ENCODE data around the gene TSHZ2.
"Not testable (repeated sequence)": the region's sequence is repeated elsewhere in the genome, so short reads cannot be mapped to it uniquely, and the experiment has no call there.

TSHZ2 gene

GRCh38 chr20:53517146-53517545 lies 545.0 kb downstream of the TSHZ2 start:
- peaks cover 0 to 5% (median 0%) of the 10 kb centered on the region in 10 experiments; a peak in 1 of 20 replicates for H3K4me1 ChIP-seq
- H3K27ac ChIP-seq: no peak overlapping the region
- H3K9ac ChIP-seq: no peak overlapping the region
- no peaks in the 10 kb centered on the region for H4K20me1 ChIP-seq
- no peaks in the 10 kb centered on the region for H3K27me3 ChIP-seq
- H3K4me3 ChIP-seq: no peak overlapping the region
- H3K36me3 ChIP-seq: no peaks in the 10 kb centered on the region
- no peak for TF ChIP-seq Cebpa-rat (IDR thresholded peaks at IDR 0.05)
- no peak overlapping the region for H3K4me2 ChIP-seq
- H3K9me3 ChIP-seq (replicated peaks in 1 of 11): no peaks in the 10 kb centered on the region

- not testable (repeated sequence) for H4K20me1 ChIP-seq, H3K4me1 ChIP-seq, H3K9ac ChIP-seq
Observed at GRCh38 chr20:53521421-53521820, 549.3 kb downstream of the TSHZ2 start.

GRCh38 chr20:53522026-53522425 lies 549.9 kb downstream of the TSHZ2 start:
- H3K9me3 ChIP-seq (replicated peaks in 1 of 11): no peaks in the 10 kb centered on the region
- no peak overlapping the region for H3K9ac ChIP-seq
- no peak overlapping the region for H3K4me2 ChIP-seq
- no peak overlapping the region for H3K4me3 ChIP-seq
- no peaks in the 10 kb centered on the region for H3K36me3 ChIP-seq
- no peak for TF ChIP-seq Cebpa-rat (IDR thresholded peaks at IDR 0.05)
- no peak overlapping the region for H3K27ac ChIP-seq
- no peaks in the 10 kb centered on the region for H3K27me3 ChIP-seq
- H4K20me1 ChIP-seq: no peaks in the 10 kb centered on the region
- peaks cover 0 to 5% (median 0%) of the 10 kb centered on the region in 10 experiments; a peak in 1 of 20 replicates for H3K4me1 ChIP-seq

More at GRCh38 chr20:53521421-53521820, 549.3 kb downstream of the TSHZ2 start:
- H3K36me3 ChIP-seq; H3K4me3 ChIP-seq; H3K27me3 ChIP-seq; H3K4me2 ChIP-seq; H3K27ac ChIP-seq; H3K9me3 ChIP-seq (replicated peaks in 1 of 11): not testable (repeated sequence)

- no peaks in the 10 kb centered on the region for H3K36me3 ChIP-seq
- no peaks in the 10 kb centered on the region for H3K27me3 ChIP-seq
- TF ChIP-seq Cebpa-rat (IDR thresholded peaks at IDR 0.05): no peak
- H3K4me1 ChIP-seq: peaks cover 0 to 5% (median 0%) of the 10 kb centered on the region in 10 experiments; a peak in 1 of 20 replicates
- H4K20me1 ChIP-seq: no peaks in the 10 kb centered on the region
- no peak overlapping the region for H3K27ac ChIP-seq
- H3K4me3 ChIP-seq: no peak overlapping the region
- H3K9me3 ChIP-seq (replicated peaks in 1 of 11): no peaks in the 10 kb centered on the region
- H3K4me2 ChIP-seq: no peak overlapping the region
- no peak overlapping the region for H3K9ac ChIP-seq
Observed at GRCh38 chr20:53522696-53523095, 550.5 kb downstream of the TSHZ2 start.

GRCh38 chr20:53523615-53524014 lies 551.5 kb downstream of the TSHZ2 start:
- not testable (repeated sequence) for H3K36me3 ChIP-seq; H3K4me3 ChIP-seq; H3K4me2 ChIP-seq; H3K9ac ChIP-seq; H4K20me1 ChIP-seq; H3K27me3 ChIP-seq; H3K9me3 ChIP-seq (replicated peaks in 1 of 11); H3K27ac ChIP-seq; H3K4me1 ChIP-seq

GRCh38 chr20:53524589-53525312 lies 552.6 kb downstream of the TSHZ2 start:
- H3K9ac ChIP-seq: no peak overlapping the region
- H3K27ac ChIP-seq: no peak overlapping the region
- no peak overlapping the region for H3K4me3 ChIP-seq
- H3K27me3 ChIP-seq: no peaks in the 10 kb centered on the region
- no peaks in the 10 kb centered on the region for H4K20me1 ChIP-seq
- TF ChIP-seq Cebpa-rat (IDR thresholded peaks at IDR 0.05): no peak
- H3K36me3 ChIP-seq: no peaks in the 10 kb centered on the region
- H3K4me2 ChIP-seq: no peak overlapping the region
- peaks cover 0 to under 1% (median 0%) of the 10 kb centered on the region in 10 experiments; a peak in 1 of 20 replicates for H3K4me1 ChIP-seq
- H3K9me3 ChIP-seq (replicated peaks in 1 of 11): no peaks in the 10 kb centered on the region

- no peak overlapping the region for H3K9ac ChIP-seq
- no peaks in the 10 kb centered on the region for H3K27me3 ChIP-seq
- no peaks in the 10 kb centered on the region for H4K20me1 ChIP-seq
- no peak for TF ChIP-seq Cebpa-rat (IDR thresholded peaks at IDR 0.05)
- H3K9me3 ChIP-seq (replicated peaks in 1 of 11): no peaks in the 10 kb centered on the region
- no peak overlapping the region for H3K27ac ChIP-seq
- H3K36me3 ChIP-seq: no peaks in the 10 kb centered on the region
- H3K4me1 ChIP-seq: no peaks in the 10 kb centered on the region
- H3K4me2 ChIP-seq: no peak overlapping the region
- H3K4me3 ChIP-seq: no peak overlapping the region
Observed at GRCh38 chr20:53527196-53527595, 555.0 kb downstream of the TSHZ2 start.

GRCh38 chr20:53529658-53530057 lies 557.5 kb downstream of the TSHZ2 start:
- H3K9me3 ChIP-seq (replicated peaks in 1 of 11): no peaks in the 10 kb centered on the region
- H3K9ac ChIP-seq: no peak overlapping the region
- H3K27me3 ChIP-seq: no peaks in the 10 kb centered on the region
- H3K36me3 ChIP-seq: no peaks in the 10 kb centered on the region
- H4K20me1 ChIP-seq: no peaks in the 10 kb centered on the region
- H3K4me1 ChIP-seq: peaks cover 0 to 7% (median 2%) of the 10 kb centered on the region in 10 experiments; a peak in 6 of 20 replicates
- H3K4me2 ChIP-seq: no peak overlapping the region
- no peak for TF ChIP-seq Cebpa-rat (IDR thresholded peaks at IDR 0.05)
- H3K27ac ChIP-seq: no peak overlapping the region
- no peak overlapping the region for H3K4me3 ChIP-seq

- H3K4me2 ChIP-seq: no peak overlapping the region
- TF ChIP-seq Cebpa-rat (IDR thresholded peaks at IDR 0.05): no peak
- H3K36me3 ChIP-seq: no peaks in the 10 kb centered on the region
- H3K9ac ChIP-seq: no peak overlapping the region
- no peaks in the 10 kb centered on the region for H3K27me3 ChIP-seq
- H3K4me1 ChIP-seq: peaks cover 0 to 8% (median 2%) of the 10 kb centered on the region in 10 experiments; a peak in 6 of 20 replicates
- H3K9me3 ChIP-seq (replicated peaks in 1 of 11): no peaks in the 10 kb centered on the region
- no peak overlapping the region for H3K4me3 ChIP-seq
- H4K20me1 ChIP-seq: no peaks in the 10 kb centered on the region
- no peak overlapping the region for H3K27ac ChIP-seq
Observed at GRCh38 chr20:53530440-53530839, 558.3 kb downstream of the TSHZ2 start.

GRCh38 chr20:53532654-53533312 lies 560.6 kb downstream of the TSHZ2 start:
- H3K27ac ChIP-seq; H3K27me3 ChIP-seq; H3K36me3 ChIP-seq; H3K9me3 ChIP-seq (replicated peaks in 1 of 11); H3K9ac ChIP-seq; H4K20me1 ChIP-seq; H3K4me3 ChIP-seq; H3K4me1 ChIP-seq: not testable (repeated sequence)
- peak overlapping the region in 2 of 11 experiments; percentile 30 to 61; a peak in 3 of 22 replicates for H3K4me2 ChIP-seq

Data from BLaER1 treated with 17β-estradiol and CSF1 and Interleukin-3, amounts not matched to agents 10 nM and 100 nM (cell line).